K562 (cell line): ENCODE measurements around the gene IFT122. TPM values are rescaled to one million over a fixed set of nuclear protein-coding genes. Genes with fewer than 3 reads are reported as not detected.
A peak's percentile ranks its signal among the peaks of the same experiment; 100 is the strongest.

ENCODE experiments used
- ARID2 ChIP-seq: fragments of 450-650 bp; IDR thresholded peaks from 2 replicates; pipeline ENCODE4 v1.6.1; 2017; ENCODE audit warnings: antibody characterized with exemption, mild to moderate bottlenecking
- BMI1 ChIP-seq: fragments of 150-350 bp; IDR thresholded peaks from 2 replicates; pipeline ENCODE4 v1.6.1; 2014; ENCODE audit warnings: low read length
- BRD9 ChIP-seq: fragments of 450-650 bp; IDR thresholded peaks from 2 replicates; pipeline ENCODE4 v1.6.1; 2018; ENCODE audit warnings: low read depth; ENCODE audit not compliant: partially characterized antibody
- CBX8 ChIP-seq: fragments of 200-600 bp; sonication (generic); IDR thresholded peaks from 2 replicates; pipeline ENCODE4 v1.6.1; 2012; ENCODE audit warnings: borderline replicate concordance, mixed run types, low read depth, mild to moderate bottlenecking, moderate library complexity, mixed read lengths, low read length, control low read depth, inconsistent platforms; ENCODE audit not compliant: poor library complexity, severe bottlenecking; ENCODE audit errors: extremely low read depth
- CCNT2 ChIP-seq: IDR thresholded peaks from 2 replicates; pipeline ENCODE4 v1.6.1; 2011; ENCODE audit warnings: borderline replicate concordance, low read depth, mild to moderate bottlenecking, moderate library complexity, mixed read lengths, low read length; ENCODE audit not compliant: insufficient read length; ENCODE audit errors: extremely low read depth
- CEBPG ChIP-seq, 3 experiments: fragments of 200-800 bp in 1 of 3; sonication (Bioruptor generic) in 1 of 3; sonication (generic) in 1 of 3; formaldehyde crosslinking in 1 of 3; IDR thresholded peaks in 2 of 3; conservative IDR thresholded peaks in 1 of 3; 2 replicates each; pipeline versions ENCODE4 v1.6.1 to v1.8.0; 2016 to 2022; ENCODE audit warnings: missing compliant biosample characterization in 2 of 3, missing genetic modification characterization in 2 of 3, mild to moderate bottlenecking in 1 of 3, missing genetic modification reagents in 1 of 3
- ETV1 ChIP-seq: fragments of 450-650 bp; conservative IDR thresholded peaks from 2 replicates; pipeline ENCODE4 v1.6.1; 2016; ENCODE audit warnings: missing genetic modification characterization, control low read depth, low read depth, missing compliant biosample characterization
- FOXP1 ChIP-seq: sonication (generic); formaldehyde crosslinking; IDR thresholded peaks from 2 replicates; pipeline ENCODE4 v1.8.0; 2022; ENCODE audit warnings: mild to moderate bottlenecking, missing genetic modification reagents
- GABPA ChIP-seq: fragments of 200-800 bp; sonication (Bioruptor generic); conservative IDR thresholded peaks from 2 replicates; pipeline ENCODE4 v1.6.1; 2016; ENCODE audit warnings: low read depth, missing genetic modification characterization, missing compliant biosample characterization
- HEY1 ChIP-seq: fragments of 250-450 bp; sonication (Bioruptor Pico); IDR thresholded peaks from 2 replicates; pipeline ENCODE4 v1.5.0; 2020; ENCODE audit warnings: mild to moderate bottlenecking, moderate library complexity, borderline replicate concordance
- NFE2 ChIP-seq: IDR thresholded peaks from 2 replicates; pipeline ENCODE4 v1.6.1; 2014; ENCODE audit warnings: antibody characterized with exemption, low read depth
- NFIX ChIP-seq: fragments of 250-450 bp; sonication (Bioruptor Pico); IDR thresholded peaks from 2 replicates; pipeline ENCODE4 v1.4.0; 2020; ENCODE audit warnings: low read depth, mild to moderate bottlenecking, moderate library complexity
- NUFIP1 ChIP-seq: fragments of 450-650 bp; IDR thresholded peaks from 2 replicates; pipeline ENCODE4 v1.6.1; 2018; ENCODE audit not compliant: partially characterized antibody
- RBM22 ChIP-seq: fragments of 200-400 bp; formaldehyde crosslinking; IDR thresholded peaks from 2 replicates; pipeline ENCODE4 v1.6.1; 2018; ENCODE audit warnings: low read length, low read depth; ENCODE audit not compliant: poor library complexity, severe bottlenecking
- TBL1XR1 ChIP-seq, 2 experiments: IDR thresholded peaks; 2 replicates each; pipeline ENCODE4 v1.6.1; 2012; ENCODE audit warnings: improper control_type of control experiment in 2 of 2, low read length in 2 of 2, mild to moderate bottlenecking in 1 of 2
- TEAD1 ChIP-seq, 2 experiments: fragments of 450-650 bp in 1 of 2; sonication (generic) in 1 of 2; formaldehyde crosslinking; IDR thresholded peaks; 2 replicates each; pipeline versions ENCODE4 v1.4.0 to v1.8.0; 2020 to 2022; ENCODE audit warnings: mild to moderate bottlenecking in 2 of 2, missing genetic modification reagents in 1 of 2
- TOE1 ChIP-seq, 2 experiments: fragments of 450-650 bp in 1 of 2; sonication (generic) in 1 of 2; formaldehyde crosslinking in 1 of 2; IDR thresholded peaks; 2 replicates each; pipeline versions ENCODE4 v1.7.1 to v1.8.0; 2016 to 2022; ENCODE audit warnings: borderline replicate concordance in 2 of 2, mild to moderate bottlenecking in 2 of 2, antibody characterized with exemption in 1 of 2, inconsistent platforms in 1 of 2, low read depth in 1 of 2, missing genetic modification reagents in 1 of 2, moderate library complexity in 1 of 2
- ZNF347 ChIP-seq: fragments of 450-650 bp; formaldehyde crosslinking; IDR thresholded peaks from 2 replicates; pipeline ENCODE4 v1.4.0; 2020; ENCODE audit warnings: low read depth, mild to moderate bottlenecking, moderate library complexity
- ZNF408 ChIP-seq: fragments of 250-450 bp; sonication (Bioruptor Pico); IDR thresholded peaks from 2 replicates; pipeline ENCODE4 v1.4.0; 2020; ENCODE audit warnings: low read depth, mild to moderate bottlenecking, moderate library complexity
- polyA plus RNA-seq, 8 experiments: library from polyadenylated mRNA; depleted of rRNA in 4 of 8; stranded (reverse) in 5 of 8; unstranded in 3 of 8; fragments of >200 nt; fragmentation: Nextera tagmentation in 2 of 8; fragmentation: Illumina TruSeq in 1 of 8; extraction: Ambion mirVana in 2 of 8; extraction: Trizol in 1 of 8; gene quantifications; 2 replicates each; pipeline versions ENCODE4 v1.2.1 to v1.2.3, GENCODE V29; 2011 to 2014; ENCODE audit warnings: inconsistent platforms in 1 of 8, missing spikeins in 1 of 8
- total RNA-seq, 7 experiments: library from RNA; depleted of rRNA in 6 of 7; stranded (reverse); fragments of >200 nt in 6 of 7; fragmentation: Illumina TruSeq in 2 of 7; extraction: Trizol in 2 of 7; gene quantifications; 2 replicates each; pipeline versions ENCODE4 v1.2.1 to v1.2.3, GENCODE V29; 2011 to 2021; ENCODE audit warnings: low replicate concordance in 1 of 7

The IFT122 gene
- total and polyA plus RNA-seq, 9 of the 15 experiments (the other 6 are each of a cell fraction or from before 2014, with no cell fraction given): 2.4 to 11.5 (median 7.7) TPM

- TF ChIP-seq BRD9 (peak; percentile 68), TOE1 (IDR thresholded peaks at IDR 0.05; ENCODE audit: borderline replicate concordance) (peak; percentile 63), TOE1 (CRISPR knock-in tag; IDR thresholded peaks at IDR 0.05; ENCODE audit: borderline replicate concordance, low read depth) (no peak), BMI1 (peak; percentile 91), ZNF408 (CRISPR knock-in tag) (no peak), CEBPG (CRISPR knock-in tag; IDR thresholded peaks at IDR 0.05) (peak; percentile 97), CEBPG (tag; conservative IDR thresholded peaks at IDR 0.05 in 1 of 2, IDR thresholded peaks at IDR 0.05 in 1 of 2) (peak; percentile 94 to 95), TEAD1 (CRISPR knock-in tag; IDR thresholded peaks at IDR 0.05) (0 out of 4 replicates have a peak, but pooled peaks of 1 of the 2 experiments have one; percentile 24), ARID2 (no peak), NFE2 (no peak), GABPA (tag) (no peak), FOXP1 (CRISPR knock-in tag) (no peak), CCNT2 (no peak), CBX8 (no peak), HEY1 (CRISPR knock-in tag) (no peak), ETV1 (tag) (no peak), TBL1XR1 (IDR thresholded peaks at IDR 0.05; ENCODE audit: low read length in 2 of 2) (no peak), RBM22 (peak; percentile 86), NFIX (CRISPR knock-in tag) (no peak), ZNF347 (CRISPR knock-in tag) (no peak), NUFIP1 (no peak)
Measured at GRCh38 chr3:129439817-129440617, at the start of gene IFT122, which contains the start of gene MBD4 (continued).
